A673 (cell line): Measurements from ENCODE around the gene PCCA.

ENCODE experiments used
- EZH2 ChIP-seq: fragments of 200-600 bp; sonication (generic); IDR thresholded peaks from 2 replicates; pipeline ENCODE4 v1.6.1; 2017; ENCODE audit warnings: borderline replicate concordance, low read depth, mild to moderate bottlenecking, mixed read lengths, antibody characterized with exemption, low read length; ENCODE audit not compliant: poor library complexity, severe bottlenecking
- TF ChIP-seq, protein P1 (sequence below): fragments of 300-800, 200-600 bp; sonication (generic); conservative IDR thresholded peaks from 2 replicates; pipeline ENCODE4 v1.5.1; 2017; ENCODE audit warnings: low read depth, mild to moderate bottlenecking, antibody characterized with exemption, low read length, moderate library complexity, mixed read lengths

DNA sequence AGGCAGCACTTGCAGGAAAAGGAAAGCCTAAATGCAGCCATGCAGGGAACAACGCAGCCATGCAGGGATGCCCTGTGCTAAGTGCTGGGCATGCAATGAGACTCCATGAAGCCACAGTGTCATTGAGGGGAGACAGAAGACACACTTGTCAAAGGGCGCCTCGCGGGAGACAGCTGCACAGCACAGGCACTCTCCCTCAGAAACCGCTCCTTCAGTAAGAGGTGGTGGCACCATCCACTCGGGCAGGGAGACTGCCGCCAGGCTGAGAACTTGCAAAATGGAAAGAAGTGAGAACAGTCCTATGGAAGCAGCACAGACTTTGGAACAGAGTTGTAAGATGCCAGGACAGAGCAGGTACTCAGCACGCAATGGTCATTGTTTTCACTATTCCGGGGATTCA lies 448.6 kb downstream of the PCCA start:
- TF ChIP-seq EZH2: no peak
- TF ChIP-seq, protein P1, sequence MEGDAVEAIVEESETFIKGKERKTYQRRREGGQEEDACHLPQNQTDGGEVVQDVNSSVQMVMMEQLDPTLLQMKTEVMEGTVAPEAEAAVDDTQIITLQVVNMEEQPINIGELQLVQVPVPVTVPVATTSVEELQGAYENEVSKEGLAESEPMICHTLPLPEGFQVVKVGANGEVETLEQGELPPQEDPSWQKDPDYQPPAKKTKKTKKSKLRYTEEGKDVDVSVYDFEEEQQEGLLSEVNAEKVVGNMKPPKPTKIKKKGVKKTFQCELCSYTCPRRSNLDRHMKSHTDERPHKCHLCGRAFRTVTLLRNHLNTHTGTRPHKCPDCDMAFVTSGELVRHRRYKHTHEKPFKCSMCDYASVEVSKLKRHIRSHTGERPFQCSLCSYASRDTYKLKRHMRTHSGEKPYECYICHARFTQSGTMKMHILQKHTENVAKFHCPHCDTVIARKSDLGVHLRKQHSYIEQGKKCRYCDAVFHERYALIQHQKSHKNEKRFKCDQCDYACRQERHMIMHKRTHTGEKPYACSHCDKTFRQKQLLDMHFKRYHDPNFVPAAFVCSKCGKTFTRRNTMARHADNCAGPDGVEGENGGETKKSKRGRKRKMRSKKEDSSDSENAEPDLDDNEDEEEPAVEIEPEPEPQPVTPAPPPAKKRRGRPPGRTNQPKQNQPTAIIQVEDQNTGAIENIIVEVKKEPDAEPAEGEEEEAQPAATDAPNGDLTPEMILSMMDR: no peak
